Type B pancreatic cell (in vitro differentiated cells): Measurements from ENCODE around the gene LZTS2. TPM values are rescaled to one million over a fixed set of nuclear protein-coding genes. Genes with fewer than 3 reads are reported as not detected.

Source experiments
- DNase-seq: peaks from one replicate; pipeline ENCODE4 v3.0.0; 2021; ENCODE audit warnings: mixed read lengths; ENCODE audit not compliant: unreplicated experiment; ENCODE audit errors: extremely low spot score
- H3K27ac Mint-ChIP-seq: 2 replicates; pipeline ENCODE4 v1.8.0; 2021; ENCODE audit warnings: mild to moderate bottlenecking, mixed read lengths
- H3K27me3 Mint-ChIP-seq: 2 replicates; pipeline ENCODE4 v1.8.0; 2021; ENCODE audit warnings: mixed read lengths
- H3K36me3 Mint-ChIP-seq: 2 replicates; pipeline ENCODE4 v1.8.0; 2021; ENCODE audit warnings: mixed read lengths
- H3K4me1 Mint-ChIP-seq: one replicate; pipeline ENCODE4 v1.8.0; 2021; ENCODE audit warnings: mixed read lengths; ENCODE audit not compliant: unreplicated experiment
- H3K4me3 Mint-ChIP-seq: 2 replicates; pipeline ENCODE4 v1.8.0; 2021; ENCODE audit warnings: mild to moderate bottlenecking, mixed read lengths
- H3K9me3 Mint-ChIP-seq: 2 replicates; pipeline ENCODE4 v1.8.0; 2021; ENCODE audit warnings: mixed read lengths
- CTCF ChIP-seq: fragments of 200-600 bp; sonication (generic); conservative IDR thresholded peaks from 2 replicates; pipeline ENCODE4 v1.5.0; 2021; ENCODE audit warnings: antibody characterized with exemption, mild to moderate bottlenecking
- total RNA-seq: library from RNA; stranded (reverse); gene quantifications from 2 replicates; pipeline ENCODE4 v1.2.1, GENCODE V29; 2021; ENCODE audit warnings: low replicate concordance

The LZTS2 gene
- total RNA-seq, 1 donor from 2014 or later = 86.6 TPM

- TF ChIP-seq CTCF = no peak
- peak overlapping the region; percentile 92 for H3K27ac Mint-ChIP-seq
- peaks cover 20% of the 10 kb centered on the region for H3K36me3 Mint-ChIP-seq
- H3K27me3 Mint-ChIP-seq = no peaks in the 10 kb centered on the region
- H3K4me1 Mint-ChIP-seq = peaks cover 25% of the 10 kb centered on the region
- peak overlapping the region; percentile 98 for H3K4me3 Mint-ChIP-seq
- H3K9me3 Mint-ChIP-seq = no peaks in the 10 kb centered on the region
- no peak for DNase-seq
These were observed 11.4 kb upstream of the LZTS2 start for GRCh38 chr10:100988166-100988565.

GRCh38 chr10:100989088-100989487 lies 10.5 kb upstream of the LZTS2 start:
- peaks cover 20% of the 10 kb centered on the region for H3K36me3 Mint-ChIP-seq
- no peak overlapping the region for H3K27ac Mint-ChIP-seq
- H3K27me3 Mint-ChIP-seq = no peaks in the 10 kb centered on the region
- no peak overlapping the region for H3K4me3 Mint-ChIP-seq
- no peak for DNase-seq
- TF ChIP-seq CTCF = no peak
- H3K4me1 Mint-ChIP-seq = peaks cover 25% of the 10 kb centered on the region
- no peaks in the 10 kb centered on the region for H3K9me3 Mint-ChIP-seq

GRCh38 chr10:100993986-100994708 lies 5.5 kb upstream of the LZTS2 start:
- Mint-ChIP-seq H3K9me3 (no peaks in the 10 kb centered on the region), H3K27ac (peak overlapping the region; percentile 46), H3K27me3 (no peaks in the 10 kb centered on the region), H3K36me3 (peaks cover 15% of the 10 kb centered on the region), H3K4me3 (peak overlapping the region; percentile 38), H3K4me1 (peaks cover 28% of the 10 kb centered on the region)
- no peak for DNase-seq
- peak; percentile 81 for TF ChIP-seq CTCF

- no peaks in the 10 kb centered on the region for H3K27me3 Mint-ChIP-seq
- H3K4me1 Mint-ChIP-seq = peaks cover 28% of the 10 kb centered on the region
- H3K4me3 Mint-ChIP-seq = peak overlapping the region; percentile 69
- no peak for TF ChIP-seq CTCF
- peak overlapping the region; percentile 46 for H3K27ac Mint-ChIP-seq
- no peak for DNase-seq
- no peaks in the 10 kb centered on the region for H3K9me3 Mint-ChIP-seq
- H3K36me3 Mint-ChIP-seq = peaks cover 15% of the 10 kb centered on the region
These were observed 4.4 kb upstream of the LZTS2 start for GRCh38 chr10:100995181-100995580.

GRCh38 chr10:100996678-100997359 lies 2.8 kb upstream of the LZTS2 start:
- H3K4me3 Mint-ChIP-seq = peak overlapping the region; percentile 94
- DNase-seq = no peak
- TF ChIP-seq CTCF = no peak
- H3K36me3 Mint-ChIP-seq = peaks cover 4% of the 10 kb centered on the region
- H3K27me3 Mint-ChIP-seq = no peaks in the 10 kb centered on the region
- peak overlapping the region; percentile 70 for H3K27ac Mint-ChIP-seq
- H3K9me3 Mint-ChIP-seq = no peaks in the 10 kb centered on the region
- H3K4me1 Mint-ChIP-seq = peaks cover 30% of the 10 kb centered on the region
